ENCODE data around the gene TMEM72. TPM values are rescaled to one million over a fixed set of nuclear protein-coding genes. Genes with fewer than 3 reads are reported as not detected.

The TMEM72 gene
- total and polyA plus RNA-seq, 2 experiments from 2014 or later = 1.3 to 2.3 TPM

- H3K27ac ChIP-seq = peak overlapping the region; percentile 79
- H3K4me3 ChIP-seq = no peak overlapping the region
- H3K36me3 ChIP-seq = no peaks in the 10 kb centered on the region
- no peaks in the 10 kb centered on the region for H3K27me3 ChIP-seq
- peaks cover 79% of the 10 kb centered on the region for H3K4me1 ChIP-seq (ENCODE audit: low read depth)
- DNase-seq (ENCODE audit: low read depth in 1 of 2, low spot score in 1 of 2) = no peak
- H3K9me3 ChIP-seq (ENCODE audit: low read depth) = no peaks in the 10 kb centered on the region
- TF ChIP-seq CTCF (IDR thresholded peaks at IDR 0.05; ENCODE audit: low read depth, low read length) = no peak
Observed at GRCh38 chr10:44961931-44962750, 51.0 kb downstream of the TMEM72 start.

GRCh38 chr10:44962870-44963738, 52.0 kb downstream of the TMEM72 start:
- no peaks in the 10 kb centered on the region for H3K27me3 ChIP-seq
- peak overlapping the region; percentile 95 for H3K27ac ChIP-seq
- no peak overlapping the region for H3K4me3 ChIP-seq
- no peaks in the 10 kb centered on the region for H3K9me3 ChIP-seq (ENCODE audit: low read depth)
- peaks cover 73% of the 10 kb centered on the region for H3K4me1 ChIP-seq (ENCODE audit: low read depth)
- peak in 1 of 2 donors; percentile 45 for DNase-seq (ENCODE audit: low read depth in 1 of 2, low spot score in 1 of 2)
- H3K36me3 ChIP-seq = no peaks in the 10 kb centered on the region
- peak; percentile 14 for TF ChIP-seq CTCF (IDR thresholded peaks at IDR 0.05; ENCODE audit: low read depth, low read length)

- TF ChIP-seq CTCF (IDR thresholded peaks at IDR 0.05; ENCODE audit: low read depth, low read length) = peak; percentile 0
- H3K4me1 ChIP-seq (ENCODE audit: low read depth) = peaks cover 66% of the 10 kb centered on the region
- no peaks in the 10 kb centered on the region for H3K36me3 ChIP-seq
- H3K9me3 ChIP-seq (ENCODE audit: low read depth) = no peaks in the 10 kb centered on the region
- H3K27ac ChIP-seq = peak overlapping the region; percentile 95
- no peaks in the 10 kb centered on the region for H3K27me3 ChIP-seq
- peak in 1 of 2 donors; percentile 68 for DNase-seq (ENCODE audit: low read depth in 1 of 2, low spot score in 1 of 2)
- H3K4me3 ChIP-seq = no peak overlapping the region
Observed at GRCh38 chr10:44963772-44964633, 52.9 kb downstream of the TMEM72 start.

GRCh38 chr10:44965104-44965503, 54.0 kb downstream of the TMEM72 start:
- Histone ChIP-seq H3K27ac (peak overlapping the region; percentile 95), H3K36me3 (no peaks in the 10 kb centered on the region), H3K4me1 (ENCODE audit: low read depth) (peaks cover 65% of the 10 kb centered on the region), H3K9me3 (ENCODE audit: low read depth) (no peaks in the 10 kb centered on the region), H3K4me3 (no peak overlapping the region), H3K27me3 (no peaks in the 10 kb centered on the region)
- no peak for TF ChIP-seq CTCF (IDR thresholded peaks at IDR 0.05; ENCODE audit: low read depth, low read length)
- no peak for DNase-seq (ENCODE audit: low read depth in 1 of 2, low spot score in 1 of 2)

- H3K4me3 ChIP-seq = no peak overlapping the region
- peak in 1 of 2 donors; percentile 73 for DNase-seq (ENCODE audit: low read depth in 1 of 2, low spot score in 1 of 2)
- no peaks in the 10 kb centered on the region for H3K36me3 ChIP-seq
- H3K27ac ChIP-seq = peak overlapping the region; percentile 95
- H3K27me3 ChIP-seq = no peaks in the 10 kb centered on the region
- H3K4me1 ChIP-seq (ENCODE audit: low read depth) = peaks cover 59% of the 10 kb centered on the region
- H3K9me3 ChIP-seq (ENCODE audit: low read depth) = no peaks in the 10 kb centered on the region
- TF ChIP-seq CTCF (IDR thresholded peaks at IDR 0.05; ENCODE audit: low read depth, low read length) = no peak
Observed at GRCh38 chr10:44965651-44966097, 54.5 kb downstream of the TMEM72 start.
